Activated CD4-positive, alpha-beta T cell treated with anti-CD3 and anti-CD28 coated beads for 4 hours (primary cell): ENCODE data around the gene FANCC.

Experiments
- DNase-seq, 2 donors: peaks; one replicate each; pipeline ENCODE4 v3.0.0-alpha.2; 2020

Gene FANCC

GRCh38 chr9:95116002-95116807, 201.3 kb downstream of the FANCC start:
- no peak for DNase-seq

- DNase-seq = no peak
Measured at GRCh38 chr9:95115104-95115503, 202.4 kb downstream of the FANCC start.

GRCh38 chr9:95112436-95113280, 204.9 kb downstream of the FANCC start:
- no peak for DNase-seq

- no peak for DNase-seq
Measured at GRCh38 chr9:95111716-95112115, 205.8 kb downstream of the FANCC start.

- no peak for DNase-seq
Measured at GRCh38 chr9:95110921-95111525, 206.5 kb downstream of the FANCC start.

- no peak for DNase-seq
Measured at GRCh38 chr9:95109456-95109855, 208.1 kb downstream of the FANCC start.

GRCh38 chr9:95108777-95109176, 208.7 kb downstream of the FANCC start:
- no peak for DNase-seq

- no peak for DNase-seq
Measured at GRCh38 chr9:95107976-95108375, 209.5 kb downstream of the FANCC start.

GRCh38 chr9:95107001-95107749, 210.3 kb downstream of the FANCC start:
- no peak for DNase-seq

GRCh38 chr9:95105519-95106287, 211.8 kb downstream of the FANCC start:
- no peak for DNase-seq

- no peak for DNase-seq
Measured at GRCh38 chr9:95104980-95105379, 212.5 kb downstream of the FANCC start.

GRCh38 chr9:95104581-95104960, 212.9 kb downstream of the FANCC start:
- no peak for DNase-seq

- DNase-seq = no peak
Measured at GRCh38 chr9:95103871-95104580, 213.5 kb downstream of the FANCC start.

GRCh38 chr9:95103281-95103771, 214.2 kb downstream of the FANCC start:
- DNase-seq = no peak

GRCh38 chr9:95102572-95102971, 214.9 kb downstream of the FANCC start:
- DNase-seq = no peak

GRCh38 chr9:95102001-95102433, 215.5 kb downstream of the FANCC start:
- DNase-seq = no peak

GRCh38 chr9:95101326-95101725, 216.2 kb downstream of the FANCC start:
- DNase-seq = no peak

GRCh38 chr9:95100071-95100627, 217.4 kb downstream of the FANCC start:
- no peak for DNase-seq

- DNase-seq = no peak
Measured at GRCh38 chr9:95099321-95100070, 218.0 kb downstream of the FANCC start.

- DNase-seq = no peak
Measured at GRCh38 chr9:95098391-95098921, 219.1 kb downstream of the FANCC start.
